Measurements from ENCODE around the gene COIL.
A peak's percentile ranks its signal among the peaks of the same experiment; 100 is the strongest.

The COIL gene

GRCh38 chr17:56934280-56934679 is 26.6 kb downstream of the COIL start:
- no peak for DNase-seq

- no peak for DNase-seq
These were observed 27.0 kb downstream of the COIL start for GRCh38 chr17:56933868-56934267.

- DNase-seq = no peak
These were observed 27.6 kb downstream of the COIL start for GRCh38 chr17:56933151-56933745.

GRCh38 chr17:56930739-56931337 is 30.0 kb downstream of the COIL start:
- no peak for DNase-seq

GRCh38 chr17:56929362-56929969 is 31.4 kb downstream of the COIL start:
- DNase-seq = no peak

GRCh38 chr17:56928586-56928985 is 32.3 kb downstream of the COIL start:
- DNase-seq = no peak

- no peak for DNase-seq
These were observed 34.1 kb downstream of the COIL start for GRCh38 chr17:56926704-56927103.

- DNase-seq = no peak
These were observed 34.6 kb downstream of the COIL start for GRCh38 chr17:56926270-56926669.

GRCh38 chr17:56925088-56925487 is 35.8 kb downstream of the COIL start:
- DNase-seq = no peak

GRCh38 chr17:56919717-56920116 is 41.1 kb downstream of the COIL start:
- DNase-seq = no peak

- DNase-seq = no peak
These were observed 41.9 kb downstream of the COIL start for GRCh38 chr17:56918916-56919315.

- no peak for DNase-seq
These were observed 43.1 kb downstream of the COIL start for GRCh38 chr17:56917559-56918296.

GRCh38 chr17:56914581-56915273 is 46.1 kb downstream of the COIL start:
- no peak for DNase-seq

- peak; percentile 87 to 89 for DNase-seq
These were observed 46.8 kb downstream of the COIL start, which contains the start of gene TRIM25 for GRCh38 chr17:56913867-56914580. Gene TRIM25 (minus strand): TSS chr17:56914049. CDS start chr17:56913988, 61 bp downstream.

- no peak for DNase-seq
These were observed 47.4 kb downstream of the COIL start for GRCh38 chr17:56913353-56913866.

GRCh38 chr17:56913000-56913311 is 47.9 kb downstream of the COIL start:
- no peak for DNase-seq

- DNase-seq = no peak
These were observed 48.5 kb downstream of the COIL start for GRCh38 chr17:56912105-56912999.

GRCh38 chr17:56910509-56911235 is 50.2 kb downstream of the COIL start:
- DNase-seq = no peak

- DNase-seq = no peak
These were observed 50.9 kb downstream of the COIL start for GRCh38 chr17:56909742-56910508.
